GM19328 (cell line): ENCODE measurements around the gene LALBA.
"Not testable (repeated sequence)": the region's sequence is repeated elsewhere in the genome, so short reads cannot be mapped to it uniquely, and the experiment has no call there.

ENCODE experiments used
- ATAC-seq: cut with Tn5 transposase; IDR thresholded peaks from one replicate; pipeline ENCODE4 v1.9.1; 2021; ENCODE audit warnings: mild to moderate bottlenecking, moderate library complexity; ENCODE audit not compliant: unreplicated experiment

Gene LALBA

DNA sequence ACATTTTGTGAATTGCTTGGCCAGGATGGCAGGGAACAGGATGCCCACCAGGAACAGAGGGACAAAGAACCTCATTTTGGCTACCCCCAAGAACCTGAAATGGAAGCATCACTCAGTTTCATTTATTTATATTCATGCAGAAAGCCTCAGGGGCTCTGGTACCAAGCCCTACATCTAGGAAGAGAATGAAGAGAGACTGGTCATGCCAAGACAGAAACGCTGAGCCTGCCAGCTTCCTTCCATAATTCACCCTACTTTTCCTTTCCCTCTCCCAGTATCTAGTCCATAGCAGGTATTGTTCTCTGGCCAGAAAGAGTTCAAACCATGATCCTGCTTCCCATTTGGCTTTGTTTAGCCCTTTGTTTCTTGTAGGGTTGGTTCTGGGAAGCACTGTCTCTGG, at the start of gene LALBA:
TSS of gene LALBA (minus strand) at position 101 of the 400 bp plus-strand sequence. CDS start at position 75, 26 bp downstream.
- no peak for ATAC-seq

- no peak for ATAC-seq
Measured at GRCh38 chr12:48618541-48618940, 48.7 kb upstream of the LALBA start.

DNA sequence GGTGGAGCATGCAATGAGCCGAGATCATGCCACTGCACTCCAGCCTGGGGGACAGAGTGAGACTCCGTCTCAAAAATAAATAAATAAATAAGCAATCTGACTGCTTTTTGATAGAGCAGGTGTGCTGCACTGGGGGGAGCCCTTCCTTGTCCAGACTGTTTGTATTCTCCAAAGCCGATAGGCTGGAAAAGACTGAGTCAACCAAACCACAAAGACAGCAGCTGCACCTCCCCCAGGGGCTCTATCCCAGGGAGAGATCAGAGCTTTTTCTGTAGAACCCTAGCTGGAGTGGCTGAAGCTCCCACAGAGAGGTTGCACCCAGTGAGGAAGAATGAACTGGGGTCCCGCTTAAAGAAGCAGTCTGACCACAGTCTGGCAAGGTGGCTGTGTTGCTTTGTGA, 45.8 kb upstream of the LALBA start:
- no peak for ATAC-seq

GRCh38 chr12:48613321-48613720, 43.5 kb upstream of the LALBA start:
- no peak for ATAC-seq

GRCh38 chr12:48602192-48602989, 32.5 kb upstream of the LALBA start:
- no peak for ATAC-seq

DNA sequence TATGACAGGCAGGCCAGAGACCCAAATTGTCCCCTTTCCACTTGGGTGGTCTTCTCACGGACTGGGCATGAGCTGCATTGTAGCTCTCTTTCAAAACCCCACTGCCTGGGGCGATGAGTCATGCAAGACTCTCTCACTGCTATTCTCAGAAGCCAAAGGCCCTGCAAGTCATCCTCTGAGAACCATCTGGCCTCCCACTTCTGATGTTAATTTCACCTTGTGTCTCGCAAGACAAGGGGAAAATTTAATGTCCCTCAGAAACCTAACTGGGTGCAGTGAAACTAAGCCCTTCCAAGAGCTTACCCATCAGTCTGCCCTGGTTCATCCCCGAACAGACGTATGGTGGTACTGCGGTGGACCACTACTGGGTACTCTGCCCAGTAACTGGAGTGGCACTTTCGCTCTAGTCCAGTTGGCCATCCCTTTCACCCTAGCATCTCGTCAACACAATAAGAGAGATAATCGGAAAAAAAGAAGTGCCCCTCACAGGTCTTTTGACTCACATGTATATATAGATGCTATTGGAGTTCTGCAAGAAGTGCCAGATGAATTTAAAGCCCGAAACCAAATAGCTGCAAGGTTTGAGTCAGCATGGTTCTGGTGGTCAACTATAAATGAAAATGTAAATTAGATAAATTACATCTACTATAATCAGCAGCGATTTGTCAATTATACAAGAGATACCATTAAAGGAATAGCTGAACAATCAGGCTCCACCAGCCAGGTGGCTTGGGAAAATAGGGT, 31.3 kb upstream of the LALBA start:
- ATAC-seq, result no peak

GRCh38 chr12:48600552-48600951, 30.7 kb upstream of the LALBA start:
- ATAC-seq, result no peak

GRCh38 chr12:48592591-48593086, 22.8 kb upstream of the LALBA start:
- no peak for ATAC-seq

DNA sequence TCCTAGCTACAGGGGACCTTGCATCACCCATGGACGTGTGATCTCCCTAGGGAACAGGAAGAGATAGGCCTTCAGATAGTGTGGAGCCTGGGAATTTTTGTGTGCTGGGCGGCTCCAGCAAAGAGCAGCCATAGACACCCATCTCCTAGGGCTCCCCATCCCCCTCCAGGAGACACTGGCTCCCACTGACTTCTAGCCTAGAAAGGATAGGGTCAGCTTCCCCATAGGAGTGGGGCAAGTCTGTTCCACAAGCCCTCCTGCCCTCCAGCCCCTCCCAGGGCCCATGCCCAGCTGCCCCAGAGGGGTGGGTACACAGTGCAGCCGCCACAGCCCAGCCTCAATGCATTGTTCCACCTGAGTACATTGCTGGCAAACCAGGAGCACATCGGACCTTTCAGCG, 16.5 kb upstream of the LALBA start:
- ATAC-seq, result no peak

DNA sequence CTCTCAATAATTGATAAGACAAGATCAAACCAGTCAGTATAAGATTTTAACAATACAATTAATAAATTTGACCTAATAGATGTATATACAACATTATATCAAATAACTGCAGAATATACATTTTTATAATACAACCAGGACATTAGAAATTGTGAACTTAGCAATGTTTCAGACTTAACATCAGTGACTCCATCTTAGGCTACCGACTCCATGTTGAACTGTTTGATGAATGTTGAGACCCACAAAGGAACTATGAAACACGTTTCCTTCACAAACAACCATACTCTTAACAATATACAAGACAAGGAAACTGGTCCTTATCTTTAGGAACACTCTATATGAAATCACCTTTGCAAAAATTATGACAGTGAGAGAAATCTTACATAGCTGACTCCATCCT, 13.9 kb upstream of the LALBA start:
- ATAC-seq, result no peak

- ATAC-seq, result no peak
Measured at GRCh38 chr12:48580831-48581230, 11.0 kb upstream of the LALBA start.

GRCh38 chr12:48572326-48572725, 2.5 kb upstream of the LALBA start:
- ATAC-seq, result no peak

- ATAC-seq, result no peak
Measured at GRCh38 chr12:48567731-48568130, 2.1 kb downstream of the LALBA start.

GRCh38 chr12:48557919-48558318, 11.9 kb downstream of the LALBA start:
- no peak for ATAC-seq

GRCh38 chr12:48556631-48557030, 13.2 kb downstream of the LALBA start:
- ATAC-seq, result no peak

DNA sequence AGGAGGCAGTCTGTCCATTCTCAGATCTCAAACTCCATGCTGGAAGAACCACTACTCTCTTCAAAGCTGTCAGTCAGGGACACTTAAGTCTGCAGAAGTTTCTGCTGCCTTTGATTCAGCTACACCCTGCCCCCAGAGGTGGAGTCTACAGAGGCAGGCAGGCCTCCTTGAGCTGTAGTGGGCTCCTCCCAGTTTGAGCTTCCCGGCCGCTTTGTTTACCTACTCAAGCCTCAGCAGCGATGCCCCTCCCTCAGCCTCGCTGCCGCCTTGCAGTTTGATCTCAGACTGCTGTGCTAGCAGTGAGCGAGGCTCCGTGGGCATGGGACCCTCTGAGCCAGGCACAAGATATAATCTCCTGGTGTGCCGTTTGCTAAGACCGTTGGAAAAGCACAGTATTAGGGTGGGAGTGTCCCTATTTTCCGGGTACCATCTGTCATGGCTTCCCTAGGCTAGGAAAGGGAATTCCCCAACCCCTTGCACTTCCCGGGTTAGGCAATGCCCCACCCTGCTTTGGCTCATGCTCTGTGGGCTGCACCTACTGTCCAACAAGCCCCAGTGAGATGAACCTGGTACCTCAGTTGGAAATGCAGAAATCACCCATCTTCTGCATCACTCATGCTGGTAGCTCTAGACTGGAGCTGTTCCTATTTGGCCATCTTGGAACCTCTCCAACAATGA, 16.0 kb downstream of the LALBA start:
- ATAC-seq, result not testable (repeated sequence)

GRCh38 chr12:48551636-48552035, 18.2 kb downstream of the LALBA start:
- ATAC-seq, result not testable (repeated sequence)

DNA sequence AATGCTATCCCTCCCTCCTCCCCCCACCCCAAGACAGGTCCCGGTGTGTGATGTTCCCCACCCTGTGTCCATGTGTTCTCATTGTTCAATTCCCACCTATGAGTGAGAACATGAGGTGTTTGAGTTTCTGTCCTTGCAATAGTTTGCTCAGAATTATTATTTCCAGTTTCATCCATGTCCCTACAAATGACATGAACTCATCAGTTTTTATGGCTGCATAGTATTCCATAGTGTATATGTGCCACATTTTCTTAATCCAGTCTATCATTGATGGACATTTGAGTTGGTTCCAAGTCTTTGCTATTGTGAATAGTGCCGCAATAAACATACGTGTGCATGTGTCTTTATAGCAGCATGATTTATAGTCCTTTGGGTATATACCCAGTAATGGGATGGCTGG, 22.8 kb downstream of the LALBA start:
- ATAC-seq, result not testable (repeated sequence)

DNA sequence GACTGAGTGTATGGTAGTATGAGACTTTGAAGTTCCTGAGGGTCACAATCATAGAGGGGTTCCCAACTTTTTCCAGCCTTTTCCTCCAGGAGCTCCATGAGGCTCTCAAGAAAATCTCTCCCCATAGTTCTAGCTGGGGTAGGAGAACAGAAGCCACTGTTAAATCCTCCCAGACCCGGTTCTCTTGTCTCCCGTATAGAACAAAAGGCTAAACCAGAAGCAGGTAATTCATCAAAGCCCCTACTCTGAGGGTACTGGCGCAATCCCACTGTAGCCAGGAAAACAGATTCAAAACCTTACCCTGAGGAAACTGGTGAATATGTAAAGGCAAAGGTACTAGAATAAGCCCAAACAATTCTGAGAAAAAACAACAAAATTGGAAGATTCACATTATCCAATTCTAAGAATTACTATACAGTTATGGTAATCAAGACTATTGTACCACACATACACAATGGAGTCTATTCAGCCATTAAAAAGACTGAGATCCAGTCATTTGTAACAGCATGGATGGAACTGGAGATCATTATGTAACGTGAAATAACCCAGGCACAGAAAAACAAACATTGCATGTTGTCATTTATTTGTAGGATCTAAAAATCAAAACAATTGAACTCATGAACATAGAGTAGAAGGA, 23.9 kb downstream of the LALBA start:
- no peak for ATAC-seq

DNA sequence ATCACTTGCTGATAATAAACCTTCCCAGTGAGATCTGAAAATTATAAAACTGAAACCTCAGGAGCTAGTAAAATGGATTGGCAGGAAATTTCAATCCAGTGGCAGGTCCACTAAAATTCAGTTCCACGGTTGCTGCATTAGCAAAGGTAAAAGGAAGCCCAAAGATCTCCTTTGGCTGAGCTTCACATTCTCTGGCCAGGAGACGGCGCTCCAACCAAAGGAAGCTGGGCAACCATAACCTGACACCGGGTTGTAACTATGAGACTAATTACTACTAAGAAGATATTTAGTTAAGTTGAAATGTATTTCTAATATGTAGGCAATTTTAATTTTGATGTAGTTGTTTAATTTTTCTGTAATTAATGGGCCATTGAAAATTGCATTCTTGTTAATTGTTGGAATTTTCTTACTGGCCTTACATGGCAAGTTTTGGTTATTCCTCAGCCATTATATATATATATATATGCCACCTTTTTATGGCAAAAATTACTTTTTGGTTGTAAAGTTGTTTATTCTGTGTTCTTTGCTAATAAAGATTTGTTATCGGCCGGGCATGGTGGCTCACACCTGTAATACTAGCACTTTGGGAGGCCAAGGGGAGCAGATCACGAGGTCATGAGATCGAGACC, 27.4 kb downstream of the LALBA start:
- ATAC-seq, result no peak

DNA sequence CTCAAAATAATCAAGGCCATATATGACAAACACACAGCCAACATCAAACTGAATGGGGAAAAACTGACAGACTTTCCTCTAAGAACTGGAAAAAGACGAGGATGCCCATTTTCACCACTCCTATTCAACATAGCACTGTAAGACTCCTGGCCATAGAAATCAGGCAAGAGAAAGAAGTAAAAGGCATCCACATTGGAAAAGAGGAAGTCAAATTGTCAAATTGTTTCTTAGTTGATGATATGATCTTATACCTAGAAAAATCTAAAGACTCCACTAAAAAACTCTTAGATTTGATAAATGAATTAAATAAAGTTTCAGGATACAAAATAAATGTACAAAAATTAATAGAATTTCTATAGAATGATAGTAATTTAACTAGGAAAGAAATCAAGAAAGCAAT, 33.2 kb downstream of the LALBA start:
- ATAC-seq, result no peak
